Activated CD4-positive, alpha-beta T cell treated with anti-CD3 and anti-CD28 coated beads, Interleukin-2, amount 10 ng/mL, durations not matched to agents 24 days and 14 days (primary cell): ENCODE data around the gene COX14. TPM values are rescaled to one million over a fixed set of nuclear protein-coding genes. Genes with fewer than 3 reads are reported as not detected.

Experiments used
- DNase-seq: peaks from one replicate; pipeline ENCODE4 v3.0.0; 2022
- H3K27ac Mint-ChIP-seq: one replicate; pipeline ENCODE4 v1.8.0; 2022; ENCODE audit warnings: mild to moderate bottlenecking, mixed read lengths
- H3K27me3 Mint-ChIP-seq: one replicate; pipeline ENCODE4 v1.8.0; 2022; ENCODE audit warnings: mixed read lengths
- H3K36me3 Mint-ChIP-seq: one replicate; pipeline ENCODE4 v1.8.0; 2022; ENCODE audit warnings: low read depth, mild to moderate bottlenecking, mixed read lengths
- H3K4me1 Mint-ChIP-seq: one replicate; pipeline ENCODE4 v1.8.0; 2021; ENCODE audit warnings: mixed read lengths
- H3K4me3 Mint-ChIP-seq: one replicate; pipeline ENCODE4 v1.8.0; 2022; ENCODE audit warnings: mild to moderate bottlenecking, moderate library complexity, mixed read lengths
- H3K9me3 Mint-ChIP-seq: one replicate; pipeline ENCODE4 v1.8.0; 2021; ENCODE audit warnings: mixed read lengths
- intact Hi-C: fragments of 100-400 bp; cut with micrococcal nuclease; formaldehyde crosslinking; loops from one replicate; pipeline ENCODE4 v1.15.1; 2023
- total RNA-seq: library from RNA; stranded (reverse); gene quantifications from 2 replicates; pipeline ENCODE4 v1.2.3, GENCODE V29; 2022

Gene COX14
- total RNA-seq, 1 donor from 2014 or later = 45.0 TPM

- no peak for DNase-seq
- Mint-ChIP-seq H3K4me3 (no peak overlapping the region), H3K9me3 (no peaks in the 10 kb centered on the region), H3K27me3 (no peaks in the 10 kb centered on the region), H3K4me1 (peaks cover 28% of the 10 kb centered on the region), H3K27ac (no peak overlapping the region), H3K36me3 (peaks cover 55% of the 10 kb centered on the region)
- intact Hi-C loops = loop anchor here (2.0 kb wide), 1 partner anchor 85 kb away; no protein-coding TSS in a partner anchor
Measured at GRCh38 chr12:50089730-50090129, 22.3 kb upstream of the COX14 start.

- DNase-seq = no peak
- H3K9me3 Mint-ChIP-seq = no peaks in the 10 kb centered on the region
- no peaks in the 10 kb centered on the region for H3K27me3 Mint-ChIP-seq
- intact Hi-C loops = no loop called here
- H3K4me3 Mint-ChIP-seq = no peak overlapping the region
- peaks cover 60% of the 10 kb centered on the region for H3K36me3 Mint-ChIP-seq
- no peak overlapping the region for H3K27ac Mint-ChIP-seq
- H3K4me1 Mint-ChIP-seq = peaks cover 28% of the 10 kb centered on the region
Measured at GRCh38 chr12:50090391-50090790, 21.6 kb upstream of the COX14 start.

GRCh38 chr12:50097952-50098351 is 14.1 kb upstream of the COX14 start:
- Mint-ChIP-seq H3K27me3 (no peaks in the 10 kb centered on the region), H3K4me3 (no peak overlapping the region), H3K9me3 (no peaks in the 10 kb centered on the region), H3K4me1 (peaks cover 2% of the 10 kb centered on the region), H3K27ac (no peak overlapping the region), H3K36me3 (peaks cover 61% of the 10 kb centered on the region)
- intact Hi-C loops = no loop called here
- no peak for DNase-seq

GRCh38 chr12:50099302-50100008 is 12.6 kb upstream of the COX14 start:
- Mint-ChIP-seq H3K4me1 (peaks cover 5% of the 10 kb centered on the region), H3K27me3 (no peaks in the 10 kb centered on the region), H3K36me3 (peaks cover 54% of the 10 kb centered on the region), H3K4me3 (no peak overlapping the region), H3K27ac (no peak overlapping the region), H3K9me3 (no peaks in the 10 kb centered on the region)
- DNase-seq = no peak
- intact Hi-C loops = no loop called here

- peaks cover 5% of the 10 kb centered on the region for H3K4me1 Mint-ChIP-seq
- DNase-seq = no peak
- peaks cover 47% of the 10 kb centered on the region for H3K36me3 Mint-ChIP-seq
- no peaks in the 10 kb centered on the region for H3K27me3 Mint-ChIP-seq
- H3K9me3 Mint-ChIP-seq = no peaks in the 10 kb centered on the region
- intact Hi-C loops = no loop called here
- no peak overlapping the region for H3K27ac Mint-ChIP-seq
- H3K4me3 Mint-ChIP-seq = no peak overlapping the region
Measured at GRCh38 chr12:50100561-50100960, 11.5 kb upstream of the COX14 start.

- Mint-ChIP-seq H3K9me3 (no peaks in the 10 kb centered on the region), H3K36me3 (peaks cover 36% of the 10 kb centered on the region), H3K27ac (no peak overlapping the region), H3K4me3 (no peak overlapping the region), H3K4me1 (peaks cover 3% of the 10 kb centered on the region), H3K27me3 (no peaks in the 10 kb centered on the region)
- intact Hi-C loops = no loop called here
- DNase-seq = no peak
Measured at GRCh38 chr12:50101663-50102062, 10.4 kb upstream of the COX14 start.

GRCh38 chr12:50102131-50102531 is 9.9 kb upstream of the COX14 start:
- no peak overlapping the region for H3K27ac Mint-ChIP-seq
- intact Hi-C loops = no loop called here
- peaks cover 3% of the 10 kb centered on the region for H3K4me1 Mint-ChIP-seq
- H3K9me3 Mint-ChIP-seq = no peaks in the 10 kb centered on the region
- H3K36me3 Mint-ChIP-seq = peaks cover 31% of the 10 kb centered on the region
- H3K4me3 Mint-ChIP-seq = no peak overlapping the region
- no peaks in the 10 kb centered on the region for H3K27me3 Mint-ChIP-seq
- no peak for DNase-seq

GRCh38 chr12:50102646-50103309 is 9.3 kb upstream of the COX14 start:
- Mint-ChIP-seq H3K36me3 (peaks cover 27% of the 10 kb centered on the region), H3K27ac (no peak overlapping the region), H3K9me3 (no peaks in the 10 kb centered on the region), H3K4me3 (no peak overlapping the region), H3K4me1 (peaks cover 3% of the 10 kb centered on the region), H3K27me3 (no peaks in the 10 kb centered on the region)
- no peak for DNase-seq
- intact Hi-C loops = no loop called here

- Mint-ChIP-seq H3K36me3 (peaks cover 21% of the 10 kb centered on the region), H3K27ac (no peak overlapping the region), H3K4me1 (peaks cover 3% of the 10 kb centered on the region), H3K27me3 (no peaks in the 10 kb centered on the region), H3K9me3 (no peaks in the 10 kb centered on the region), H3K4me3 (no peak overlapping the region)
- intact Hi-C loops = no loop called here
- no peak for DNase-seq
Measured at GRCh38 chr12:50103351-50103750, 8.7 kb upstream of the COX14 start.

GRCh38 chr12:50103767-50104321 is 8.2 kb upstream of the COX14 start, which contains the start of gene GPD1:
GPD1 (plus strand) TSS chr12:50104008; CDS start chr12:50104051, 43 bp downstream.
- Mint-ChIP-seq H3K27me3 (no peaks in the 10 kb centered on the region), H3K4me1 (peaks cover 3% of the 10 kb centered on the region), H3K36me3 (peaks cover 16% of the 10 kb centered on the region), H3K9me3 (no peaks in the 10 kb centered on the region), H3K27ac (no peak within 1 kb of the TSS), H3K4me3 (no peak within 1 kb of the TSS)
- intact Hi-C loops = no loop called here
- DNase-seq = no peak

GRCh38 chr12:50104417-50105366 is 7.3 kb upstream of the COX14 start:
- DNase-seq = no peak
- peaks cover 3% of the 10 kb centered on the region for H3K4me1 Mint-ChIP-seq
- no peak overlapping the region for H3K27ac Mint-ChIP-seq
- intact Hi-C loops = no loop called here
- no peak overlapping the region for H3K4me3 Mint-ChIP-seq
- H3K9me3 Mint-ChIP-seq = no peaks in the 10 kb centered on the region
- peaks cover 9% of the 10 kb centered on the region for H3K36me3 Mint-ChIP-seq
- no peaks in the 10 kb centered on the region for H3K27me3 Mint-ChIP-seq

GRCh38 chr12:50105913-50106450 is 6.1 kb upstream of the COX14 start:
- Mint-ChIP-seq H3K4me3 (no peak overlapping the region), H3K36me3 (peaks cover 3% of the 10 kb centered on the region), H3K27me3 (no peaks in the 10 kb centered on the region), H3K4me1 (peaks cover 11% of the 10 kb centered on the region), H3K9me3 (no peaks in the 10 kb centered on the region), H3K27ac (no peak overlapping the region)
- DNase-seq = no peak
- intact Hi-C loops = no loop called here

GRCh38 chr12:50106907-50107306 is 5.1 kb upstream of the COX14 start:
- Mint-ChIP-seq H3K9me3 (no peaks in the 10 kb centered on the region), H3K4me1 (peaks cover 18% of the 10 kb centered on the region), H3K36me3 (peaks cover under 1% of the 10 kb centered on the region), H3K27me3 (no peaks in the 10 kb centered on the region), H3K27ac (no peak overlapping the region), H3K4me3 (no peak overlapping the region)
- intact Hi-C loops = no loop called here
- DNase-seq = no peak
